MM.1S (cell line): ENCODE measurements around the gene TTC28.
"Not testable (repeated sequence)": the region's sequence is repeated elsewhere in the genome, so short reads cannot be mapped to it uniquely, and the experiment has no call there.

ENCODE experiments used
- DNase-seq: peaks from one replicate; pipeline ENCODE4 v3.0.0-alpha.2; 2015
- H2AFZ ChIP-seq: fragments of 300-600 bp; sonication (generic); 2 replicates; pipeline ENCODE4 v1.6.0; 2016; ENCODE audit warnings: antibody characterized with exemption, low read length
- H3F3A ChIP-seq: fragments of 300-600 bp; sonication (generic); 2 replicates; pipeline ENCODE4 v1.6.1; 2016; ENCODE audit warnings: mild to moderate bottlenecking, antibody characterized with exemption, low read length, moderate library complexity, mixed read lengths; ENCODE audit not compliant: insufficient read depth
- H3K27ac ChIP-seq: fragments of 300-600 bp; sonication (generic); 2 replicates; pipeline ENCODE4 v1.5.1; 2016; ENCODE audit warnings: mild to moderate bottlenecking, low read length
- H3K27me3 ChIP-seq: fragments of 300-600 bp; sonication (generic); replicated peaks from 2 replicates; pipeline ENCODE4 v1.6.0; 2016; ENCODE audit warnings: low read length; ENCODE audit not compliant: insufficient read depth
- H3K36me3 ChIP-seq: fragments of 300-600 bp; sonication (generic); replicated peaks from 2 replicates; pipeline ENCODE4 v1.6.1; 2016; ENCODE audit warnings: mild to moderate bottlenecking, low read length, mixed read lengths; ENCODE audit not compliant: insufficient read depth
- H3K4me1 ChIP-seq: fragments of 300-600 bp; sonication (generic); 2 replicates; pipeline ENCODE4 v1.6.1; 2016; ENCODE audit warnings: low read length, mixed read lengths
- H3K4me2 ChIP-seq: fragments of 300-600 bp; sonication (generic); 2 replicates; pipeline ENCODE4 v1.6.0; 2016; ENCODE audit warnings: low read depth, low read length
- H3K4me3 ChIP-seq: fragments of 300-600 bp; sonication (generic); 2 replicates; pipeline ENCODE4 v1.5.1; 2016; ENCODE audit warnings: low read length, mixed read lengths
- H3K79me2 ChIP-seq: fragments of 300-600 bp; sonication (generic); 2 replicates; pipeline ENCODE4 v1.6.1; 2016; ENCODE audit warnings: mixed run types, low read length, mixed read lengths
- H3K9ac ChIP-seq: fragments of 300-600 bp; sonication (generic); 2 replicates; pipeline ENCODE4 v1.6.1; 2016; ENCODE audit warnings: low read length, mixed read lengths
- H3K9me2 ChIP-seq: fragments of 300-600 bp; sonication (generic); replicated peaks from 2 replicates; pipeline ENCODE4 v1.6.1; 2016; ENCODE audit warnings: mild to moderate bottlenecking, low read length, mixed read lengths; ENCODE audit not compliant: insufficient read depth
- H3K9me3 ChIP-seq: fragments of 300-600 bp; sonication (generic); replicated peaks from 2 replicates; pipeline ENCODE4 v1.6.1; 2016; ENCODE audit warnings: mild to moderate bottlenecking, low read length, mixed read lengths; ENCODE audit not compliant: insufficient read depth
- H4K20me1 ChIP-seq: fragments of 300-600 bp; sonication (generic); 2 replicates; pipeline ENCODE4 v1.6.1; 2016; ENCODE audit warnings: mild to moderate bottlenecking, low read length, moderate library complexity, mixed read lengths; ENCODE audit not compliant: insufficient read depth
- EZH2 ChIP-seq: fragments of 300-600 bp; sonication (generic); optimal IDR thresholded peaks from 2 replicates; pipeline ENCODE3; 2017; ENCODE audit warnings: low read depth, mild to moderate bottlenecking, antibody characterized with exemption, low read length, mixed read lengths
- EZH2phosphoT487 ChIP-seq: fragments of 300-600 bp; sonication (generic); IDR thresholded peaks from 2 replicates; pipeline ENCODE4 v1.6.1; 2018; ENCODE audit warnings: antibody characterized with exemption, low read length
- TF ChIP-seq, protein P1 (sequence below): fragments of 300-600 bp; sonication (generic); IDR thresholded peaks from 2 replicates; pipeline ENCODE4 v1.5.1; 2016; ENCODE audit warnings: antibody characterized with exemption, low read length, mixed read lengths

Gene TTC28

DNA sequence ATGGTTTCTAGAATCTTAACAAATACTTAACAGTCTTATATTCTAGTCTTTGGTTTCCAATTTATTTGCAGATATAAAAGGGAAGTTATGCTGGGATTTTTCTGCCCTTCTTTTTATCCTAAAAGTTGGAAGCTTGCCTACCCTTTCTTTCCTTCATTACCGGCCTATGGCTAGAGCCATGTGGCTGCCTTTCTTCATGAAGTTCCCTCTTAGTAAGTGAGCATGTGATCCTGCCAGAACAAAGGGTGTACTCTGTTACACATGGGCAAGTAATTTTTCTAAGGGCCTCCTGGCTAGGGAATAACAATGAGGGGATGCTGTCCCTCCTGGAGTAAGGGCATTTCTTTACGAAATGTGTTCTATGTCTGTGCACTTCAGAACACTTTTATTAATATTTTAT lies 508.5 kb downstream of the TTC28 start:
- Histone ChIP-seq H3K27me3 (no peaks in the 10 kb centered on the region), H3K27ac (no peak overlapping the region), H3K79me2 (no peaks in the 10 kb centered on the region), H3F3A (no peaks in the 10 kb centered on the region), H3K4me3 (no peak overlapping the region), H2AFZ (no peak overlapping the region), H4K20me1 (no peaks in the 10 kb centered on the region), H3K4me1 (no peaks in the 10 kb centered on the region), H3K9ac (no peak overlapping the region), H3K9me2 (no peaks in the 10 kb centered on the region), H3K4me2 (no peak overlapping the region), H3K36me3 (no peaks in the 10 kb centered on the region), H3K9me3 (no peaks in the 10 kb centered on the region)
- no peak for DNase-seq
- TF ChIP-seq EZH2phosphoT487 (no peak), EZH2 (no peak)
- TF ChIP-seq, protein P1, sequence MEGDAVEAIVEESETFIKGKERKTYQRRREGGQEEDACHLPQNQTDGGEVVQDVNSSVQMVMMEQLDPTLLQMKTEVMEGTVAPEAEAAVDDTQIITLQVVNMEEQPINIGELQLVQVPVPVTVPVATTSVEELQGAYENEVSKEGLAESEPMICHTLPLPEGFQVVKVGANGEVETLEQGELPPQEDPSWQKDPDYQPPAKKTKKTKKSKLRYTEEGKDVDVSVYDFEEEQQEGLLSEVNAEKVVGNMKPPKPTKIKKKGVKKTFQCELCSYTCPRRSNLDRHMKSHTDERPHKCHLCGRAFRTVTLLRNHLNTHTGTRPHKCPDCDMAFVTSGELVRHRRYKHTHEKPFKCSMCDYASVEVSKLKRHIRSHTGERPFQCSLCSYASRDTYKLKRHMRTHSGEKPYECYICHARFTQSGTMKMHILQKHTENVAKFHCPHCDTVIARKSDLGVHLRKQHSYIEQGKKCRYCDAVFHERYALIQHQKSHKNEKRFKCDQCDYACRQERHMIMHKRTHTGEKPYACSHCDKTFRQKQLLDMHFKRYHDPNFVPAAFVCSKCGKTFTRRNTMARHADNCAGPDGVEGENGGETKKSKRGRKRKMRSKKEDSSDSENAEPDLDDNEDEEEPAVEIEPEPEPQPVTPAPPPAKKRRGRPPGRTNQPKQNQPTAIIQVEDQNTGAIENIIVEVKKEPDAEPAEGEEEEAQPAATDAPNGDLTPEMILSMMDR: no peak

DNA sequence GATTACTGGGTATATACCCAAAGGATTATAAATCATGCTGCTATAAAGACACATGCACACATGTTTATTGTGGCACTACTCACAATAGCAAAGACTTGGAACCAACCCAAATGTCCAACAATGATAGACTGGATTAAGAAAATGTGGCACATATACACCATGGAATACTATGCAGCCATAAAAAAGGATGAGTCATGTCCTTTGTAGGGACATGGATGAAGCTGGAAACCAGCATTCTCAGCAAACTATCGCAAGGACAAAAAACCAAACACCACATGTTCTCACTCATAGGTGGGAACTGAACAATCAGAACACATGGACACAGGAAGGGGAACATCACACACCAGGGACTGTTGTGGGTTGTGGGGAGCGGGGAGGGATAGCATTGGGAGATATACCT lies 510.3 kb downstream of the TTC28 start:
- H3K27ac ChIP-seq, H3F3A ChIP-seq, H3K9me2 ChIP-seq, H3K4me1 ChIP-seq, H3K9ac ChIP-seq, H3K4me3 ChIP-seq, H2AFZ ChIP-seq, H3K4me2 ChIP-seq, H3K9me3 ChIP-seq, H3K36me3 ChIP-seq, H3K27me3 ChIP-seq, DNase-seq, H3K79me2 ChIP-seq, H4K20me1 ChIP-seq: not testable (repeated sequence)

DNA sequence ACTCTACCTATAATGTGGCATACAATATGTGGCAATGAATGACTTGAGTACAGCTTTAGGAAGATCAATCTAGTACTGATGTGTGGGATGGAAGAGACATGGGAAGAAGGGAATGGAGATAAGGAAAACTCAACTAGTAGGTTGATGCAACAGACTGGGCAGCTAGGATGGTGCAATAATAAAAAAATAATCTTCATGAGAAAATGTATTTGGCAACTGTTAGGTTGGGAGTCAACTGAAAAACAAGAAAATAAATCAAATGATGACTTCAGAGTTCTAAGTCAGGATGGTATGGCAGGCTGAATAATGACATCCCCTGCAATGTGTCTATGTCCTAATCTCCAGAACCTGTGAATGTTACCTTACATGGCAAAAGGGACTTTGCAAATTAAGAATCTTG lies 523.8 kb downstream of the TTC28 start:
- Histone ChIP-seq H3K27ac (no peak overlapping the region), H3F3A (no peaks in the 10 kb centered on the region), H3K4me3 (no peak overlapping the region), H3K4me2 (no peak overlapping the region), H3K79me2 (no peaks in the 10 kb centered on the region), H3K36me3 (no peaks in the 10 kb centered on the region), H3K4me1 (no peaks in the 10 kb centered on the region), H4K20me1 (no peaks in the 10 kb centered on the region), H2AFZ (no peak overlapping the region), H3K9ac (no peak overlapping the region), H3K9me3 (no peaks in the 10 kb centered on the region), H3K27me3 (no peaks in the 10 kb centered on the region), H3K9me2 (no peaks in the 10 kb centered on the region)
- DNase-seq: no peak
- TF ChIP-seq, protein P1: no peak
- TF ChIP-seq EZH2 (no peak), EZH2phosphoT487 (no peak)

DNA sequence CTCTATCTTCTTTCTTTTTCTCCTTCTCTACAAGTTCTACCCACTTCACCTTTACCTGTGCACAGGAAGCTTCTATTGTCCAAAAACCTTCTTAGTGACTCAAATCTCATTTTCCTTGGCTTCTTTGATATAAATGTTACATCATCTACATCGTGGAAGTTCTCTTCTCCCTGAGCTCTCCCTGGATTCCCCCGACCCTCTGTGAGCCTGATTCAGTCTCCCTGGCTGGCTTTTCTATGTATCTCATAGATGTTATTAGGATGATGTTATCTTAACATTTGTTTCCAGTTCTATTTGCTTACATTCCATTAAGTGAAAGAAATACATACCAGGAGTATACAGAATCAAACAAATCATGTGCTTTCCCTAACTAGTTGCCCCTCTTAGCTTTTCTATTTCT lies 524.8 kb downstream of the TTC28 start:
- Histone ChIP-seq H3K27me3 (no peaks in the 10 kb centered on the region), H3K36me3 (no peaks in the 10 kb centered on the region), H2AFZ (no peak overlapping the region), H4K20me1 (no peaks in the 10 kb centered on the region), H3K79me2 (no peaks in the 10 kb centered on the region), H3K9me2 (no peaks in the 10 kb centered on the region), H3K4me2 (no peak overlapping the region), H3K9ac (no peak overlapping the region), H3K27ac (no peak overlapping the region), H3K4me3 (no peak overlapping the region), H3K9me3 (no peaks in the 10 kb centered on the region), H3K4me1 (no peaks in the 10 kb centered on the region), H3F3A (no peaks in the 10 kb centered on the region)
- no peak for DNase-seq
- TF ChIP-seq EZH2phosphoT487 (no peak), EZH2 (no peak)
- TF ChIP-seq, protein P1: no peak
